DMS79 (cell line): ENCODE results near the gene PMS2.
"Not testable (repeated sequence)": the region's sequence is repeated elsewhere in the genome, so short reads cannot be mapped to it uniquely, and the experiment has no call there.

Experiments used
- DNase-seq: peaks from one replicate; lab custom pipeline; 2025; lab: John Stamatoyannopoulos, UW

PMS2 gene

GRCh38 chr7:6015917-6016652 lies 7.2 kb upstream of the PMS2 start:
- DNase-seq: peak; percentile 90

DNA sequence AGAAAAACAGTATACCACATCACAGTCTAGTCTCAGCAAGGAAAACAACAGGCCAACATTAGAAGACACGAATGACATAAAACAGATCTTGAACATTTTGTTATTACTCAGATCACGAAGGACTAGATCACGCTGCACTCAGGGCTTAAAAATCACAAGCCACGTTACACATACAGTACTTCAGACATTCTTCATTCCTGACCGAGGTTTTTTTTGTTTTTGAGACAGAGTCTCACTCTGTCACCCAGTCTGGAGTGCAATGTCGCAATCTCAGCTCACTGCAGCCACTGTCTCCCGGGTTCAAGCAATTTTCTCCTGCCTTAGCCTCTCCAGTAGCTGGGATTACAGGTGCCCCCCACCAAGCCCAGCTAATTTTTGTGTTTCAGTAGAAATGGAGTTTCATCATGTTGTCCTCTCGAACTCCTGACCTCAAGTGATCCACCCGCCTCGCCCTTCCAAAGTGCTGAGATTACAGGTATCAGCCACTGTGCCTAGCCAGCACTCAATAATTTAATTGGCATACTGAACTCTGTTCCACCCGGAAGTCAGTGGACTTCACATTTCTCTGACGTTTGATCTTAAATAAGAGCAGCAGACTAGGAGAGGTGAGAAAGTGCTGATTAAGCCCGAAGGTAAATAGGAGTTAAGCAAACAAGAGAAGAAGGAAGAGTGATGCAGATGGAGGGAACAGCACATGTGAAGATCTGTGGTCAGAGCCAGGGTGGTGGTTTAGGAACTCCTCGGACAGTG lies 3.7 kb upstream of the PMS2 start:
- DNase-seq: no peak

- DNase-seq: no peak
These were observed 2.7 kb upstream of the PMS2 start for GRCh38 chr7:6011541-6011940.

GRCh38 chr7:6010370-6010769 lies 1.5 kb upstream of the PMS2 start:
- DNase-seq: not testable (repeated sequence)

- not testable (repeated sequence) for DNase-seq
These were observed 836 bp downstream of the PMS2 start for GRCh38 chr7:6007835-6008590.

DNA sequence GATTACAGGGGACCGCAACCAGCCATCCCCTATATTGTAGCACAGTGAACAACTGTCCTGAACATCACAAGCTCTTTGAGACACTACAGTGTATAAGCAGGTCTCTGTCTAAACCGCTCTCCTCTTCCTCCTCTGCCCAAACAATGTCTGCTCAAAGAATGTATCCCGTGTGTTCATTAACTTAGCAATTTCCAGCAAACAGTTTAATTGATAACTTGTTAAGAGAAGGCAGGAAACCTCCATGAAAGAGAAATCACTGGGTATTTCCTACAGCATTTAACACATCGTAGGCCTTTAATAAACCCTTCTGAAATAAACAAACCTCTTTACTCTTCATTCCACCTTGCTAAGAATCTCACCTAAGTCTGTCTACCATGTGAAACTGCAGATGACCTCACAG lies 1.5 kb downstream of the PMS2 start:
- no peak for DNase-seq

GRCh38 chr7:5997210-5997808 lies 11.5 kb downstream of the PMS2 start:
- peak; percentile 51 for DNase-seq

GRCh38 chr7:5987061-5987460 lies 21.8 kb downstream of the PMS2 start:
- DNase-seq: not testable (repeated sequence)

- not testable (repeated sequence) for DNase-seq
These were observed 29.1 kb downstream of the PMS2 start for GRCh38 chr7:5979680-5980314.

- DNase-seq: not testable (repeated sequence)
These were observed 35.3 kb downstream of the PMS2 start for GRCh38 chr7:5973580-5973979.

GRCh38 chr7:5970347-5970911 lies 38.4 kb downstream of the PMS2 start, which contains the start of gene RSPH10B:
TSS of gene RSPH10B (minus strand) at chr7:5970689. CDS start at chr7:5967116, 3,573 bp downstream.
- DNase-seq: not testable (repeated sequence)

DNA sequence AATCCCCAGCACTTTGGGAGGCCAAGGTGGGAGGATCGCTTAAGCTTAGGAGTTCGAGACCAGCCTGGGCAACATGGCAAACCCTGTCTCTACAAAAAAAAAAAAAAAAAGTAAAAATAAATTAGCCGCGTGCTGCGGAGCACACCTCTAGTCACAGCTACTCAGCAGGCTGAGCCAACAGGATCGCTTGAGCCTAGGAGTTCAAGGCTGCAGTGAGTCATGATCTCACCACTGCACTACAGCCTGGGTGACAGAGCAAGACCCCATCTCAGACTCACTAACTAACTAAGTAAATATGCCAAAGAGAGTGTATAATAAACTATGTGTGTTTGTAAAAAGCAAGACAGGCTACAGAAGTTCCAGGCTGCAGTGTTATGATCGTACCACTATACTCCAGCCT lies 45.0 kb downstream of the PMS2 start:
- not testable (repeated sequence) for DNase-seq

DNA sequence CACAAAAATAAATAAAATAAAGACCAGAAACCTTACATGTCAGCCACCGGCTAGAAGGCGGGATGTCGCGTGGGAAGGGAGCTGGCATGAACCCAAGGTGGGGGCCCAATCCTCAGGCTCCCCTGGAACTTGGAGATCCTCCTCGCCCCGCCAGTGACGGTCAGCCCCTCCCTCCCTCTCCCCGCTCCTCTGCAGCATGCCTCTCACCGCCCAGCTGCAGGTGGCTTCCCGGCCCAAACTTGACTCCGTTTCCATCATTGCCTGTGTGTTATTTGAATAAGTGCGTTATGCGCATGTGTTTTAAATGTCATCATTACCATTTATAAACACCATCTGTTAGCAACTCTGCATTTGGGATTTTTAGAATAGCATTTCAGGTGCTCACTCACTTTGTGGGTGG lies 45.6 kb downstream of the PMS2 start:
- DNase-seq: not testable (repeated sequence)

GRCh38 chr7:5934945-5935450 lies 73.9 kb downstream of the PMS2 start:
- DNase-seq: not testable (repeated sequence)

GRCh38 chr7:5931905-5932644 lies 76.8 kb downstream of the PMS2 start:
- not testable (repeated sequence) for DNase-seq

GRCh38 chr7:5931250-5931649 lies 77.6 kb downstream of the PMS2 start:
- not testable (repeated sequence) for DNase-seq

GRCh38 chr7:5930290-5930689 lies 78.6 kb downstream of the PMS2 start:
- not testable (repeated sequence) for DNase-seq

- not testable (repeated sequence) for DNase-seq
These were observed 82.5 kb downstream of the PMS2 start for GRCh38 chr7:5926263-5926870.

GRCh38 chr7:5924630-5925029 lies 84.2 kb downstream of the PMS2 start:
- not testable (repeated sequence) for DNase-seq

DNA sequence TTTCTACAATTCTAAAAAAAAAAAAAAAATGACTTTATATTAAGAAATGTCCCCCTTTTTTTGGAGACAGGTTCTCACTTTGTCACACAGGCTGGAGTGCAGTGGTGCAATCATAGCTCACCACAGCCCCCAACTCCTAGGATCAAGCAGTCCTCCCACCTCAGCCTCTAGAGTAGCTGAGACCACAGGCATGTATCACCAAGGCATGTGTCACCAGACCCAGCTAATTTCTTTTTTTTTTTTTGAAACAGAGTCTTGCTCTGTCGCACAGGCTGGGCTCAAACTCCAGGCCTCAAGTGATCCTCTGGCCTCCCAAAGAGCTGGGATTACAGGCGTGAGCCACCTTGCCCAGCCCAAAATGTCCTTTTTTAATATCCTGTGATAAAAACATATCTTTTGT lies 84.7 kb downstream of the PMS2 start:
- not testable (repeated sequence) for DNase-seq
